Thoracic aorta endothelial cell (primary cell): ENCODE measurements around the gene SMC6. TPM values are rescaled to one million over a fixed set of nuclear protein-coding genes. Genes with fewer than 3 reads are reported as not detected.

Source experiments
- total RNA-seq: library from RNA; depleted of rRNA; stranded (reverse); fragments of >200 nt; gene quantifications from 2 replicates; pipeline ENCODE4 v1.2.3, GENCODE V29; 2012

SMC6 gene
- 61.9 and 62.4 TPM in 2 replicates for total RNA-seq

GRCh38 chr2:17753803-17754663 is at the start of gene SMC6, which contains the start of gene GEN1:
TSS of gene SMC6 (minus strand) at chr2:17753810. CDS start at chr2:17745946, 7,864 bp downstream.
TSS of gene GEN1 (plus strand) at chr2:17754138. CDS start at chr2:17759944, 5,806 bp downstream.

Other genes with a start within 250 kb of the SMC6 start
- not detected in 2 replicates for gene RAD51AP2, start 235.4 kb downstream of the SMC6 start, total RNA-seq
- not detected in 2 replicates for gene VSNL1, start 213.1 kb downstream of the SMC6 start, total RNA-seq
- gene GEN1, start 328 bp upstream of the SMC6 start, total RNA-seq, result 33.2 and 43.4 TPM in 2 replicates
- gene MSGN1, start 62.6 kb upstream of the SMC6 start, total RNA-seq, result not detected in 2 replicates
- gene KCNS3, start 124.9 kb upstream of the SMC6 start, total RNA-seq, result 0.53 and 3.0 TPM in 2 replicates